ENCODE data around the gene RPS14. TPM values are rescaled to one million over a fixed set of nuclear protein-coding genes. Genes with fewer than 3 reads are reported as not detected.

RPS14 gene
- total and polyA plus RNA-seq, 9 of the 15 experiments (the other 6 are each of a cell fraction or from before 2014, with no cell fraction given), result 1,824 to 5,983 (median 3,017) TPM

- TF ChIP-seq STAG1 (CRISPR knock-in tag; IDR thresholded peaks at IDR 0.05; ENCODE audit: borderline replicate concordance), result no peak
- TF ChIP-seq CCAR2 (IDR thresholded peaks at IDR 0.05; ENCODE audit: low read depth, low read length), result no peak
- no peak for TF ChIP-seq ZNF561 (CRISPR knock-in tag; conservative IDR thresholded peaks at IDR 0.05)
- TF ChIP-seq TRIM25 (IDR thresholded peaks at IDR 0.05; ENCODE audit: borderline replicate concordance), result peak; percentile 74; the same call in 1 of the 2 replicates
- no peak for TF ChIP-seq ZNF76 (CRISPR knock-in tag; IDR thresholded peaks at IDR 0.05; ENCODE audit: borderline replicate concordance)
- no peak for TF ChIP-seq HIVEP1 (CRISPR knock-in tag; IDR thresholded peaks at IDR 0.05)
- no peak for TF ChIP-seq TAF7 (tag; IDR thresholded peaks at IDR 0.05)
- TF ChIP-seq ARID3B (CRISPR knock-in tag; IDR thresholded peaks at IDR 0.05; ENCODE audit: borderline replicate concordance), result no peak
- no peak for TF ChIP-seq PHF20 (IDR thresholded peaks at IDR 0.05; ENCODE audit: partially characterized antibody)
- no peak for TF ChIP-seq ZNF444 (CRISPR knock-in tag; IDR thresholded peaks at IDR 0.05)
Measured at GRCh38 chr5:150481972-150482406, 32.5 kb upstream of the RPS14 start (continued).
